ENCODE data around the gene PGR.

The PGR gene

GRCh38 chr11:101008961-101009689, 120.5 kb downstream of the PGR start:
- no peak for DNase-seq

GRCh38 chr11:101003468-101003867, 126.1 kb downstream of the PGR start:
- no peak for DNase-seq

- no peak for DNase-seq
Observed at GRCh38 chr11:100999756-101000155, 129.9 kb downstream of the PGR start.

GRCh38 chr11:100994966-100995365, 134.6 kb downstream of the PGR start:
- no peak for DNase-seq

DNA sequence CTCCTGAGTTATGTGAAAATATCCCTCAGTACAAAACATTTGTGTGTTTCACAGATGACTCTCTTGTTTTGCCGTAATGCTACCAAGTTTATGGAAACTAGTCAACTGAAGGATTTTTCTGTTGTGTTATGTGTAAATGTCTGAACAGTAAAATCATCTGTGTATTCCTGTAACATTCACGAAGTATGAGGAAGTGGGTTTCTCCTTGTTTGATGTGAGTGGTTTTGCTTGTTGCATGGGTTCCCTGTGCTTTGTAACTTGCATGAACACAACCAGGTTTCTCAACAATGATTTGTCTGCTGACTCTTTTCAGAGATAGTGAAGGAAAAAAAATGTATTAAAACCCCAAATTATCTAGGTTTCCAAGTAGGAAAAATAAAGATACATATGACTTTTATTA, 138.1 kb downstream of the PGR start:
- DNase-seq: no peak

GRCh38 chr11:100990931-100991330, 138.7 kb downstream of the PGR start:
- no peak for DNase-seq

DNA sequence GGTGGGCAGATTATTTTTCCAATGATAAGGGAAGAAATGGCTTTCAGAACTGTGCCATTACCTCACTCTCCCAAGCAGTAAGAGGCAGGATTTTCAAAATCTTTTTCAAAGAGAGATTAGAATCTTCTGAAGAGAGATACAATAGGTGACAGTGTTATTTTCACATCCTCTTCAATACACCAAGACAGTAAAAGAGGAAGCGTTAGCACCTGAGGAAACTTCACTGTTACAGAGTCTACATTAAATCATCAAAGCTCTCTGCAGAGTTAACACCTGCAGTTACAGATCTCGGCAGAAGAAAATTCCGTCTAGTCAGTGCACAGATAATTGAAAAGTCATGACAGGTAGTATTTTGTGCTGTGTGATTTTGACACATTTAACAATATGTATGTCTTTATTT, 144.9 kb downstream of the PGR start:
- no peak for DNase-seq

- no peak for DNase-seq
Observed at GRCh38 chr11:100981196-100981824, 148.3 kb downstream of the PGR start.

GRCh38 chr11:100980156-100980555, 149.5 kb downstream of the PGR start:
- no peak for DNase-seq

Measured in AML-193 (cell line).